ENCODE measurements around the gene LRRC27. TPM values are rescaled to one million over a fixed set of nuclear protein-coding genes. Genes with fewer than 3 reads are reported as not detected.

LRRC27 gene
- total RNA-seq (2014; rRNA removed; shearing (Covaris generic)) (10.0 and 13.0 TPM in 2 replicates), total RNA-seq (2022) (16.1 and 17.3 TPM in 2 replicates), Bru-seq, nascent RNA (percentile 47 among the genes with signal in this experiment), BruChase-seq, experiment 1, labeled RNA remaining after a 6-hour chase (percentile 48 among the genes with signal in this experiment), BruChase-seq, experiment 2, labeled RNA remaining after a 2-hour chase (percentile 47 among the genes with signal in this experiment)
- long read RNA-seq, partial matches to known transcripts: 3 of 22 reads
- long read RNA-seq, other reads (novel, unspliced or antisense): 19 of 22 reads

DNA sequence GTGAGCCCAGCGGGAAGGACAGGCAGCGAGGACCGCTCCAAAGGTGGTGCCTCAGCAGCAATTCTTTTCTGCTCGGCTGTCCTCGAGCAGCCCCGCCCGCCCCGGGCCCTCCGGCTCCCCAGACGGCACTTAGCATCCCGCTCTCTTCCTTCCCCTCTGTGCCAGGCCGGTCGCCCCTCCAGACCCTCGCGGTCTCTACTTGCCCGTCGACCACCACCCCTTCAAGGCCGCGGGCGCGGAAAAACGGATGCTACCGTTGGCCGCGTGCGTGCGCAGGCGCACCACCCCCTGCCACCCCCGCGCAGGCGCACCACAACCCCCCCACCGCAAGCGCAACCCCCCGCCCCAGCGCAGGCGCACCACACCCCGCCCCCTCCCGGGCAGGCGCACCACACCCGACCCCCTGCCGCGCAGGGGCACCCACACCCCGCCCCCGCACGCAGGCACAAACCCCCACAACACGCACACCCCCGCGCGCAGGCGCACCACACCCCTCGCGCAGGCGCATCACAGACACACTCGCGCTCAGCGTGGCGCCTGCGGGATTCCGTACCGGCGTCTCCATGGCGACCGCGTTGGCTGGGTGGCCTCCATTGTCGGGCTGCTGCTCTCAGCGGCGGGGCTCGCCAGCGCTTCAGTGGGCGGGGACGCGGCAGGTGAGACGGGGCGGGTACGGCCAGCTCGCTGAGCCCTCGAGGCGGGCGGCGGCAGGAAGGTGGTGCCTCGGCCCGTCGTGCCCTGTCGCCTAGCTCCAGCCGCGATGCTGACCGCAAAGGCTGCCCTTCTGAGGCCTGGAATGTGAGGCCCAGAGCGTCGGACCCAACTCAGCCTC, at the start of gene LRRC27:
LRRC27 (plus strand) TSS at position 593 of the 832 bp plus-strand sequence. CDS start 1,332 bp downstream, outside the sequence.
- H3K9me2 ChIP-seq (ENCODE audit: insufficient read depth, low read length): no peaks in the 10 kb centered on the region
- H3K4me2 ChIP-seq (ENCODE audit: low read length): peak within 1 kb of the TSS; percentile 90
- ChIA-PET CTCF (ENCODE audit: unreplicated experiment) (interaction anchor here (0.6 kb wide), 1 partner anchor 14 kb away, joined by 3 read pairs; no protein-coding TSS in a partner anchor), POLR2A (interaction anchor here (1.3 kb wide), 1 partner anchor 169 kb away, joined by 3 read pairs; no protein-coding TSS in a partner anchor)
- H3K27ac ChIP-seq (ENCODE audit: low read depth, low read length, poor library complexity, severe bottlenecking): peak within 1 kb of the TSS; percentile 76
- H3K79me2 ChIP-seq (ENCODE audit: insufficient read depth, low read depth, low read length): peaks cover 46% of the 10 kb centered on the region
- BruUV-seq (replicated peaks): no TSS peak
- no peaks in the 10 kb centered on the region for H3K9me3 ChIP-seq (ENCODE audit: low read length)
- intact Hi-C loops (cut with micrococcal nuclease; ENCODE audit: unreplicated experiment): loop anchor here (5.0 kb wide), 2 partner anchors 170 to 430 kb away; partner anchors contain the start of gene PPP2R2D
- TF ChIP-seq, protein P1, sequence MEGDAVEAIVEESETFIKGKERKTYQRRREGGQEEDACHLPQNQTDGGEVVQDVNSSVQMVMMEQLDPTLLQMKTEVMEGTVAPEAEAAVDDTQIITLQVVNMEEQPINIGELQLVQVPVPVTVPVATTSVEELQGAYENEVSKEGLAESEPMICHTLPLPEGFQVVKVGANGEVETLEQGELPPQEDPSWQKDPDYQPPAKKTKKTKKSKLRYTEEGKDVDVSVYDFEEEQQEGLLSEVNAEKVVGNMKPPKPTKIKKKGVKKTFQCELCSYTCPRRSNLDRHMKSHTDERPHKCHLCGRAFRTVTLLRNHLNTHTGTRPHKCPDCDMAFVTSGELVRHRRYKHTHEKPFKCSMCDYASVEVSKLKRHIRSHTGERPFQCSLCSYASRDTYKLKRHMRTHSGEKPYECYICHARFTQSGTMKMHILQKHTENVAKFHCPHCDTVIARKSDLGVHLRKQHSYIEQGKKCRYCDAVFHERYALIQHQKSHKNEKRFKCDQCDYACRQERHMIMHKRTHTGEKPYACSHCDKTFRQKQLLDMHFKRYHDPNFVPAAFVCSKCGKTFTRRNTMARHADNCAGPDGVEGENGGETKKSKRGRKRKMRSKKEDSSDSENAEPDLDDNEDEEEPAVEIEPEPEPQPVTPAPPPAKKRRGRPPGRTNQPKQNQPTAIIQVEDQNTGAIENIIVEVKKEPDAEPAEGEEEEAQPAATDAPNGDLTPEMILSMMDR (conservative IDR thresholded peaks at IDR 0.05; ENCODE audit: low read length): no peak
- TF ChIP-seq EZH2phosphoT487 (IDR thresholded peaks at IDR 0.05; ENCODE audit: borderline replicate concordance, low read depth, low read length): no peak
- peaks cover 46% of the 10 kb centered on the region for H3K36me3 ChIP-seq (ENCODE audit: insufficient read depth, low read length)
- peak; percentile 98 for DNase-seq (ENCODE audit: low spot score)
- H3K4me3 ChIP-seq (ENCODE audit: low read depth, low read length, poor library complexity, severe bottlenecking): peak within 1 kb of the TSS; percentile 85
- peaks cover 9% of the 10 kb centered on the region for H4K20me1 ChIP-seq (ENCODE audit: insufficient read depth, low read length)
- peaks cover 54% of the 10 kb centered on the region for H3K4me1 ChIP-seq (ENCODE audit: insufficient read depth, low read length, poor library complexity, severe bottlenecking)
- peak within 1 kb of the TSS; percentile 65; the same call in 1 of the 2 replicates for H2AFZ ChIP-seq (ENCODE audit: low read length)

GRCh38 chr10:132282667-132283603, 49.1 kb upstream of the LRRC27 start:
- no peak overlapping the region for H3K4me3 ChIP-seq (ENCODE audit: low read depth, low read length, poor library complexity, severe bottlenecking)
- no peaks in the 10 kb centered on the region for H3K4me1 ChIP-seq (ENCODE audit: insufficient read depth, low read length, poor library complexity, severe bottlenecking)
- H3K36me3 ChIP-seq (ENCODE audit: insufficient read depth, low read length): no peaks in the 10 kb centered on the region
- CTCF ChIA-PET (ENCODE audit: unreplicated experiment): no interaction called here
- BruUV-seq (replicated peaks): no TSS peak
- no peaks in the 10 kb centered on the region for H4K20me1 ChIP-seq (ENCODE audit: insufficient read depth, low read length)
- DNase-seq (ENCODE audit: low spot score): no peak
- intact Hi-C loops (cut with micrococcal nuclease; ENCODE audit: unreplicated experiment): no loop called here
- no peak overlapping the region for H3K27ac ChIP-seq (ENCODE audit: low read depth, low read length, poor library complexity, severe bottlenecking)
- no peak overlapping the region for H3K4me2 ChIP-seq (ENCODE audit: low read length)
- no peaks in the 10 kb centered on the region for H3K79me2 ChIP-seq (ENCODE audit: insufficient read depth, low read depth, low read length)
- no peaks in the 10 kb centered on the region for H3K9me3 ChIP-seq (ENCODE audit: low read length)
- no peaks in the 10 kb centered on the region for H3K9me2 ChIP-seq (ENCODE audit: insufficient read depth, low read length)
- H2AFZ ChIP-seq (ENCODE audit: low read length): no peak overlapping the region
- no peak for TF ChIP-seq EZH2phosphoT487 (IDR thresholded peaks at IDR 0.05; ENCODE audit: borderline replicate concordance, low read depth, low read length)
- TF ChIP-seq, protein P1 (conservative IDR thresholded peaks at IDR 0.05; ENCODE audit: low read length): no peak
- POLR2A ChIA-PET: no interaction called here
